ENCODE data around the gene LPP.

- TF ChIP-seq POLR2A (IDR thresholded peaks at IDR 0.05): no peak
- no peak for TF ChIP-seq CTCF (IDR thresholded peaks at IDR 0.05)
Measured at GRCh38 chr3:188156056-188156455, 2.1 kb downstream of the LPP start.

All from right lobe of liver (tissue), 4 donors.